DMS79 (cell line): ENCODE measurements around the gene HOXA6.

Experiments used
- DNase-seq: peaks from one replicate; lab custom pipeline; 2025; lab: John Stamatoyannopoulos, UW

The HOXA6 gene

DNA sequence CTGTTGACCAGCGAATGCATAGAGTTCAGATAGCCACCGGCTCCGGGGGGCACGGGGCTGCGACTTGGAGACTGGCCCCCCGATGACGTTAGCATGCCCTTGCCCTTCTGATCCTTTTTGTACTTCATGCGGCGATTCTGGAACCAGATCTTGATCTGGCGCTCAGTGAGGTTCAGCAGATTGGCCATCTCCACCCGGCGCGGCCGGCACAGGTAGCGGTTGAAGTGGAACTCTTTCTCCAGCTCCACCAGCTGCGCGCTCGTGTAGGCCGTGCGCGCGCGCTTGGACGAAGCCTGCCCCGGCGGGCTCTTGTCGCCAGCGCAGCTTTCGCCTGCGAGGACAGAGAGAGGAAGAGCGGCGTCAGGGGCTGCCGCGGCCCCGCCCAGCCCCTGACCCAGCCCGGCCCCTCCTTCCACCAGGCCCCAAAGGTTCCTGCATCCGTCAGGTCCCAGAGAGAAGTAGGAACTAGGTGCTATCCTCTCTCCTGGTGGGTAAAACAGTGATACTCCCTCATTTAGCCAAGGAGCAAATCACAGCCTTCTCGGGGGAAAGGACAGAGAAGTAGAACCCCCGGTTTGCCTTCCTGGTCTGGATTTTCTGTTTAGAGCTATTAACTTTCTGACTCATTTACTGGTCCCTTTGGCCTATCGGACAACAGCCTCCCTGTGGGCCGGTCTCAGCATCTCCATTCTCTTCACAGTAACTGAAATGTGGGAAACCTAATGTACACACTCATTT, 39.0 kb downstream of the HOXA6 start:
- DNase-seq, result no peak

DNA sequence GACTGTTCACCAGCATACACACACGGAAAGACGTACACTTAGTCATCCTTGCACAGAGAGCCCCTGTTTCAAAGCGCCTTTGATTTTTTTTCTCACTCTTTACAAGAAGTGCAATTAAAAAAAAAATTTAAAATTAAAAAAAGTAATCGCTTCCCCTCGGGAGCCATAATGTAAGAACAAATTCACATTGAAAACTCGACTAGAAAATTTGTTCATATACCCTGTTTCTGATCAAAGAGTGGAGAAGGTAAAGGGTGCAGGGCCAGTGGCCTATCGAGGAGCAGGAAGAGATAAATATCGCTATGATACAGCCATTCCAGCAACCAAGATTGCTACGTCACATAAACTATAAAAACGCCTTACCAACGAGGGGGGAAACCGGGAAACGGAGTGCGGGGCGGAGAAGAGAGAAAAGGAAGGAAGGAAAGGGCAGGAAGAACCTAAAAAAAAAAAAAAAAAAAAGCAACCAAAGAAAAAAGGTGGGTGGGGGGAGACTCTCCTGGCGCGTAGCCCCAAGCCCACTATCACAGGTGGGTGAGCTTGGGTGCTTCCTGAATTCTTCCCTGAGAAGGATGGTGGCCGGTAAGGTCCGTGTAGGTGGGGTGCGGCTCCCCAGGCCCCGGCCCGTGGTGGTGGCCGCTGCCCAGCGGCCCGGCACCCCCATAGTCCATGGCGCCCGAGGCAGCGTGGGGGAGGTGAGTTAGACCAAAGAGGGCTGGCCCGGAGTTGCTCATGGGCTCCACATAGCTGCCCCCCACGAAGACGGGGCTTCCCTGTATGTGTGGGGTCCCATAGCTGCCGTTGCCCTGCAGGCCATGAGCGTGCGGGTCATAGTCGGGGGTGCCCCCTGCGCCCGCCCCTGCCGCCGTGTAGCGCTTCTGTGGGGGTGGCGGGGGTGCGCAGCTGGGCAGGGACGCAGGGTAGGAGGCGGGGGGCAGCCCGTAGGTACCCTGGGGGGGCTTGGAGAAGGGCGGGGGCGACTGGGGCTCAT, 39.9 kb downstream of the HOXA6 start:
- DNase-seq, result no peak

DNA sequence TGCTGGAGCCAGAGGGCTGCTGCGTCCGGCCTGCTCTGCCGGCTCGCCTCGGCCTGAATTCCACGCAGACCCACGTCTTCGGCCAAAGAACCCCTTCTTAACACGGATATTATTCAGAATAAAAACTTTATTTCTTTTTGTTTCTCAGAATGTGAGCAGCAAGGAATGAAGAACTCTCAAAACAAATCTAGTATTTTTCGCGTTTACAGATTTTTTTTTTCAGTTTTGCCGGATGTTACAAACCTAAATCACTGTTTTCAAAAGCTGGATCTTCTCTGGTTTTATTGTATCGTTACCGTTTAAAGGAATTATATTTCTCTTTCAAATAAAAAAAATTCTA, 40.7 kb downstream of the HOXA6 start:
- DNase-seq, result no peak

DNA sequence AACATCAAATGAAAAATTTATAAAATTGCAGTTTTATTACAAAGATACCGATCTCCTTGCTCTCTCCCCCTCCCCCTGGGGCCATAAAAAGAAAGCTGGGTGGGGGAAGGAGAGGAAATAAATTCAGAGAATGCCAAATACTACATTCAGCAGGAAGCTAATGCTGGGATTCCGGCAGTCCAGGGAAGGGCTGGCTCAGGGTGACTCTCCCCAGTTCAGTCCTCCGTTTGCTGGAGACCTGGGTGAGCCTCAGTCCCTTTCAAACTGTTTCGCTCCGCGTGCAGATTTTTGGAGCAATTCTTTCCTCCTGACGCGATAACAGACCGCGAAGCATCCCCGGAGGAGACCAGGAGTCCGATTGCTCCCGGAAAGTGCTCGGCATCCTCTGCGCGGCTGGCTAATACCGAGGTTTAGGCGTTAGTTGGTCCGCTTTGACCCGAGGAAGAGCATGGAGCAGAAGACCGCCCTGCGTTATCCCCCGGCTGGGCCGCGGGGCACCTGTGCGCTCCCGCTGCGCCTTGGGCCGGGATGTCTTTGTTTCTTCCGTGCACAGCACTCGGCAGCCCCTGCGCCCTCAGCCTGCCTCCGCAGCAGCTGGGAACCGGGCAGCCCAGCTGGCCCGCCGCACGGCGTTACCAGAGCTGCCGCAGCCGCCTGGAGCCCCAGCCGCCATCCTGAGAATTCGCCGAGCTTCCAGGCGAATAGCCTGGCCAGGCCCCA, 41.2 kb downstream of the HOXA6 start:
- DNase-seq, result no peak

DNA sequence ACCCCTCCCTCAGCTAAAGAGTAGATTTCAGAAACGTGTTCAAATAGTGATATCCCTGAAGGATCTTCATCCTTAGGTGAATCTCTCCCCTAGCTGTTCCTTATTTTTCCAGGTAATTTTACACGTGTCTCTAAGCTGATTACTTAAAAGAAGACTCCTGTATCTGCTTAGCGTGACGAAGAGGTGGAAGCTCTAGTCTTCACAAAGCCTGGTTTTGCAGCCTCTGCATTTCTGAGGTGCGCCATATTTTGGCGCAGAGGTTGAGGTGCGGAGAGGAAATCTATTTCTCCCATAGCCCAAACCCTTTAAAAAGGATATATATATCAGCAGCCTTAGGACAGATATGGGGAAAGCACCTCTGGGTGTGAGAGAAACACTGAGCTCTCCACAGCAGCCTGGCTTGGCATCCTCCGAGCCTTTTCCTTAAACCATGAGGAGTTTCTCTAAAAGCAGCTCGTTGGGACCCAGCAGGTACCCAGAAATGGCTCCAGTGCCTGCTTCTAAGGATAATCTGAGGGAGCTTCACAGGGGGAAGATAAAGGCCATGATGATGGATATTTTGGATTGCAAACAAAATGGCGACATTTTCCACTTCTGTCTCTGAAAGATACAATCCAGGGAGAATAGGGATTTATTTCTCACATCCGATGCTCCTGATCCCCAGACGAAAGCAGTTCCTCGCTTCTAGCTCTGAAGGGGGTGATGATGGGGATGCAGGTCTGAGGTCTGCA, 42.1 kb downstream of the HOXA6 start:
- no peak for DNase-seq

DNA sequence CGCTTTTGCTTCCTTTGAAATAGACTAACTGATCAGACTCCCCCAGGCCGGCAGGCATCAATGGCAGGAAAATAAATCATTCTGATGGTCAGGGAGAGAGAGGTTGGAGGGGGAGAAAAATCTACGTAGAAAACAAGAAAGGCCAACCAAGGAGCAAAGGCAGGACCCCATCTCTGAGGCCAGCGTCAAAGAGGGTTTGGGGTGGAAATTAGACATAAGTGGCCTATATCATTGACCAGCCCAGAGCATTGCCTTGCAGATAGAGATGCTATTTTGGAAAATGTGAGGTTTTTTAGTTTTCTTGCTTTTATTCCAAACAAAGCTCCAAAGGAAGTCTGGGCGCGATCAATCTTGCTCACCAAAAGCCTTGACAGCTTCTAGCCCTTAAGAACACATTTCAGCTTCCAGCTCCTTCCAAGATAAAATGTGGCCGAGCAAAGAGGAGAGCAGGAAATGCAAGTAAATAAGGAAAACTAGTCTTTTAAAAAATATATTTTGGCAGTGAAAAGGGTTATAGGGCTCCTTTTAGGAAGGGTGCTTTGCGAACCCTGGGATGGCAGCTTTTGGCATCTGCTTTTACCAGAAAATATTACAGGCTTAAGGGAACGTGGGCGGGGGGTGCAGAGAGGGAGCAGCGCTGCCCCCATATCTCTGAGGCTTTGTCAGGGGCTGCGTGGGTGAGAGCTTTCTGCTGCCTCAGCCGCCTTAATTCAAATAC, 43.1 kb downstream of the HOXA6 start:
- no peak for DNase-seq

DNA sequence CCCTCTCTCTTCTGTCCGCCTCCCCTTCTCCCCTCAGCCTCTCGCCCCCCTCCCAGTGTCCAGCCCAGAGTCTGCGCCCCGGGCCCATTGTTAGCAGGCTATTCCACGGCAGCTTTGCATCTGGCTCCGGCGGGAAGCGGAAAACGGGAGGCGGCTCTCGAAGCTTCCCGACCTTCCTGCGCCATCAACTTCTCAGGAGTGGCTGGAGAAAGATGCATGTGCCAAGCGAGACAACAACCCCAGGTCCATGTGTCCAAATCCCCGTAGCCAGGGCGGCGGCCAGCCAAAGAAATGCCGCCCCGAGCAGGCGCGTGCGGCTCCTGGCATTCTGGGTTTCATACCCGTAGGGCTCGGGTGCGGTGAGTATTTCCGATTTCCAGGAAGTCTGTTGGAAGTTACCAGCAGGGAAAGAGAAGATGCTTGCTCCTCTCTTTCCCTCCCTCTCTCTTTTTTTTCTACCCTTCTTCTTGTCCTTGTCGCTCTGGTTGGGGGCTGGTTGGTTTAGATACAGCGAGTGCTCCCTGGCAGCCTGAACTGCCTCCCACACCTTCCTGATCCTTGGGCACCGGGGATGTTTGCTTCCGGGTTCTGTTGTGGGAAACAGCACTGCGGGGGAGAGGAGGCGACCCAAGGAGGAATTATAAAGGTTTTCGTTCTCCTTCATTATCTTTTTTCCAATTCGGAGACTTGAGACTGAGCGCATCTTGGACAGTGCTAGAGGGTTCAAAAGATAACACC, 43.9 kb downstream of the HOXA6 start:
- no peak for DNase-seq

DNA sequence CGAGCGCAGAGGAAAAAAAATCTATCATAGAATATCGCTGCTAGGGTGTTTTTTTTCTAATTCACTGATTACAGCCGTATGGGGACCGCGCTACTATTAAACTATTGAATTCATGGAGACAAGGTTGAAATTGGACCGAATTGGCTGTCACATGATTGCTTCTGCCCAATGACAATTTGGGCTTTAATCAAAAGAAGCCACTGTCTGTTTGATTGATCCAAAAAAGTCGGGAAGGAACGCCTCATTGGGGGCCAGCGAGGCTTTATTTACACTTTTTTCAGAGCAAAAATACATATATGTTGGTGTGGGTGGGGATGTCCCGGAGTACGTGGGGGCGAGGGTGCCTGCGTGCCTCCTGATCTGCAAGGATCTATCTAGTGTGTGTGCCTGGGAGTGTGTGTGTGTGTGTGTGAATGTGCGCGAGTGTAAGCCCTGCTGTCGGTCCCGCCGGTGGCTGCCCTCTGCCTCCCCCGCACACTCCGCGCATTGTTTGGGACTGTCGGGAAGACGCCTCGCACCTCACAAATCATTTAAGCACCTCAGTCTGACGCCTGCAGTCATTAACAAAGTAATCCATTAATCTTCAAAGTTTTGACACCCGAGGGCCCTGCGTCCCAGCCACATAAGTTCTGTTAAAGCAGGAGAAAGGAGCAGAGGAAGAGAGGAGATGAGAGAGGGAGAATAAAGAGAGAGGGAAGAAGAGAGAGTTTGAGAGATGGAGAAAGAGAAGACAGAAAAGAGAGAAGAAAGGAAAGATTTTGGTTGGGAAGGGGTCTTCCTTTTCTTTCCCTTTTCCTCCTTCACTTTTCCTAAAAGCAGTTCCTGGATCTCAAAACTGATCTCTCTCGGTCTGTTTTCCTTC, 44.8 kb downstream of the HOXA6 start, which contains the start of gene HOXA2:
Gene HOXA2, minus strand, starts transcription at position 103 of the 862 bp plus-strand sequence. CDS start 183 bp downstream, outside the sequence.
- DNase-seq, result no peak

DNA sequence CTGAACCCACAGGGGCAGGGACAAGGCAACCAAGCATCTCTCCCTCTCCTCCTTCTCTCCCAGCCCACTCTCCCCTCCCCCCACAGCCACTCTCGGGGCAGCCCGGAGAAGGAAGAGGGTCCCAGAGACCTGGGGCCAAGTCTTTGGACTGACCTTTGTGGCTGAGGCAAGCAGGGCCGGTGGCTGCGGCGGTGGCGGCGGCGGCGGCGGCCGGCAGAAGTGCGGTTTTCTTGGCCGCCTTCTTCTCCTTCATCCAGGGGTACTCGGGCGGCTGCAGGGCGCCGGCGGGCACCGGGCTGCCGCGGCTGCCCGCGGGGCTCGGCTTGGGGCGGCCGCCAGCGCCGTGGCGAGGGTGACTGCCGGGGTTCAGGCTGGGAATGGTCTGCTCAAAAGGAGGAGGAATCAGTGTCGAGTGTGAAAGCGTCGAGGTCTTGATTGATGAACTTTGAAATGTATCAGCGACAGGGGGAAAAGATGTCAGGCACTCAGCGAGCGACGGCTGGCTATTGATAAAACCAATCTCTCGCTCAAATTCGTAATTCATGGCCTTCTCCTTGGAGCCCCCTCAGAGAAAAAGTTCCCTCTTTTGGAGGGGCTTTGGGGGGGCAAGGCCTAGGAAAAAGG, 45.5 kb downstream of the HOXA6 start:
- no peak for DNase-seq

DNA sequence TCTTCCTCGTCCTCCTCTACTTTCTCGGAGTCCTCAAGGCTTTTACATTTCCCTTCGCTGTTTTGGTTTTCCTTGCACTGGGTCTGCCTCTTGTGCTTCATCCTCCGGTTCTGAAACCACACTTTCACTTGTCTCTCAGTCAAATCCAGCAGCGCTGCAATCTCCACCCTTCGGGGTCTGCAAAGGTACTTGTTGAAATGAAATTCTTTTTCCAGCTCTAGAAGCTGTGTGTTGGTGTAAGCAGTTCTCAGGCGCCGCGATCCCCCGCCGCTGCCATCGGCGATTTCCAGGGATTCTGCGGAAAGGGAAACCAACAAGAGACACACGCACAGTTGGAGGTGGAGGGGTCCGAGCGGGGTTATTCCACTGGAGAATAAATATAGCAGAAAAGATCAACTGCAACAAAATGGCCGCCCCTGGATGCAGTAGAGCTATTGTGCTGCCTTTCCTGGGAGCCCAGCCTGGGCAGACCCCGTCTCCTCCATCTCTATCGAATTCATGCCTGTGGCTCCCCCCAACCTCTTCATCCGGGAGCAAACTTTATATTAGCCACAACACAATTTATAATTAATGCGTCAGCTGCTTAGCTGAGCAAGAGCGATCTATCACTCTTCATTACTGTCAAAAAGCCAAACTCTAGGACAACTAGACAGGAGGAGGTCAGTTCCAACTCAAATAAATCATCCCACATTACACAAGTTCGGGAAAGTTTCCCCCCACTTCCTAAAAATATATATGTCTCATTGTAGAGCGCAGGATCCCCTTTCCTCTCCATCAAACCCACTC, 46.2 kb downstream of the HOXA6 start:
- no peak for DNase-seq

DNA sequence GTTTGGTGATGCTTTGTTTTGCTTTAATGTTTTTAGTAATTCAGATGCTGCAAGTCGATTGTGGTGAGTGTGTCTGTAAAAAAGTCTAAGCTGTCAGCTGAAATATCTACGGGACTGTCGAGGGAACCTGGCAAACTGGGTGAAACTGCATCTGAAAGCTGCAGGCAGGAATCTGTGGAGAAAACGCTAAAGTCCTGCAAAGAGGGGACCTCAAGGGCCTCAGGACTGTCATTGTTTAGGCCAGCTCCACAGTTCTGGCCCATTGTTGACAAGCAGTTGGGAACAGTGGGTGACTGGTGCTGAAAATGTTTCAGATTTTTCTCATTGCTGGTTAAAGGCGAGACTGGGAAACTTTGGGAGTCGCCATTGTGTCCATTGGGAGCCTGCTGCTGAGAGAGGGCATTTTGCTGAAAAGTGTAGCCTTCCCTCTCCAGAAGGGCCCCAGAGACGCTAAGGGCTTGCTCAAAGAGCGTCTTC, 46.8 kb downstream of the HOXA6 start:
- DNase-seq, result no peak

DNA sequence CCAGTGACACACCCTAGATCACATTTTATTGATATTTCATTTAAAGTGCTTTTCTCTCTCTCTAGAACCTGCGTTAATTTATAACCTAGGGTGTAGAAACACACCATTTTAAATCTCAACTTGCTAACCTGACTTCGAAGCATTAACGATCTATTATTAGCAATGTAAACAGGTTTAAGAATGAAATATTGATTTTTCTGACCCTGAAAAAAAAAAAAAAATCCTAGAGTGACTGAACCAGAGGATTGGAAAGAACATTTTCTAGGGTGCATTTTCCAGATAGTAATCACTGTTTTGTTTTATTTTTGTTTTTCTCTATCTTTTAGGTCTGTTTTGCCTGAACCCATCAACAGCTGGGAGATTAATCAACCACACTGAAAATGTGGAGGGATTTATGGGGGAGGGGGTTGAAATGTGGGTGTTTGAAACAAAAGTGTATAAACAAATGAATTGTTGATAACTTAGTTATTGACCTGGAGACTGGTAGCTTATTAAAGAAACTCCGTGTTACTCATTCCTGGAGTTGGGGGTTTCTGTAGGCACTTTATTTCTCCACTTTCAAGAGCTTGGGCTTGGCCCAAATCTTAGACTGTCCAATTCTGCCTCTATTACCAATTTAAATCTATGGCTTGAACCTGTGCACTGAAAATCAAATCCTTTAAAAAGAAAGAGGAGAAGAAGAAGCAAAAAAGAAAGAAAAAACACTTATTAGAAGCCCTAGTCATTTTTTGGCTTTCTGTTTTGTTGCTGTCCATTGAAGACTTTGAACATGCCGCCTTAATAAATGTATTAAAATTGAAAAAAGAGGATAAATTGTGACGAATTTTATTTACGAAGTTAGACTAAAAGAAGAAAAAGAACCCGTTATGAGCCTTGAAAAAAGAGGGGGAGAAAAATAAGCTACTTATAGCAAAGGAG, 47.9 kb downstream of the HOXA6 start:
- no peak for DNase-seq

DNA sequence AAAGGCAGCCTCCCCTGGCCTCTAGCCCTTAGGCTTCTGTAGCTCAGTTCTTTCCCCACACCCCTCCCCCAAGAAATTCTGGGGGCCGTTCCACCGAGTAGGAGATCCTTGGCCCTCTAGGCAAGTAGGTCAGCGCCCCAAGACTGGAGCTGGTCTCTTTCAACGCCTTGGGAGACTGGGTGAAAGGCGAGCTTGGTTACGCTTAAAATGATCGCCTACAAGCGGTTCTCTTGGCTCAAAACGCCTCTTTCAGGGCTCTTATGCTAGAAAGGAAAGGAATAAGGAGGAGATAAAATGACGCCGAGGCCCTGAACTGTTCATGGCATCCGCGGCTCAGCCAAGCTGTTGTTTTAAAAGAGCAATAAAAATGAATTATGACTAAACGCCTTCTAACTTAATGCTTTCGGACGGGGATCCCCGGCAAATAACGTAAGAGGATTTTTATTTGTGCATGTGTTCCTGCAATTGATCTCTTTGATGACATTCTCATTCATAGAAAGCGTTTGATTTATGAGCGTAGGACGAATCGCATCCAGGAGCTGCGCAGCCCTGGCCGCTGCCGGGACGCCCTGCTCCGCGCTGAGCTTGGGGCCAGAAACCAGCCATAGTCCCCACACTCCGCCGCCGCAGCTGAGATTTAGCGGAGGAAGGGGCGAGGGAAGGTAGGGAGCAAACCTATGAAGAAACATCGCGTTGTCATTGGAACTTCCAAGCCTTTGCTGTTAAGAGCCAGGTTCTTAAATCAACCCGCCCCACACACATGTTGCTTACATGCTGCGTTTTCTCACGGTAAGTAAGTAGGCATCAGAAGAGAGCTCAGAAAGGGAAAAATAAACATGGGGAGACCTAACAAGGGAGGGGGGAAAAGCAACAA, 48.8 kb downstream of the HOXA6 start:
- DNase-seq, result peak; percentile 42

DNA sequence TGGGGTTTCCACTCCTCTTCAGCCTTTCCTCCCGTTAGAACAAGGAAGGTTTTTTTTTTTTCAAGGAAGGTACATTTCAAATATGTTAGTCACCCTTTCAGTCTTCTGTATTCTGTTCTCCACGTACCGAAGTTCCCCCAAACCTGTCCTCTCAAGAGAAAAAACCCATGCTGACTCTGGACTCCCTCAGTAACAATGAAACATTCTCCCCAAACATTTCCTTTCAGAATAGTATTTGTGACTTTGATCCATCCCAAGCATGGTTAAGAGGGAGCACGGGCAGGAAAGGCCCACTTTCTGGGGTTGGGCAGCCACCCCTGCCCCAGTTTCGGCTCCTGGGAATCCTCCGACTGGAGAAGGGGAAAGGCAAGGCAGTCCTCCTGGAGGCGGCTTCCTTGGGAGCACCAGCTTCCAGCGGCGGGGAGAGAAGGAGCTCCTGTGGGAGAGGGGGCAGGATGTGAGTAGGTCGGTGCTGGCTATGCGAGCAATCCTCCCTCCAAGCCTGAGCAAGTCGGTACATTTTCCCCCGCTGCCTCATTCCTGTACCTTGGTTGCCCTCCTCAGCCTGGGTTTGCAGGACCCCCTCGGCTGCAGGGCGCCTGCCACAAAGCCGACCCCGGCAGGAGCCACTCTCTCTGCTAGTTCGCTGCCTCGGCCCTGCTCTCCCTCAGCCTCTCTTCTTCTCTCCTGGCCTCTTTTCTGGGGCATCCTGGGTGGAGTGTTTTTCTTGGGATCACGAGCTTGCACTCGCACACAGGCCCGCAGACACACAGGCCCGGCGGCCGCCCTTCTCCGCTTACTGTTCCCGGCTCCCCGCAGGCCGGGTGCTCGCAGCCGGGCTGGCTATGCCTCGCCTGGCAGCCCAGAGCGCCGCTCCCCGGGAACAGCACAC, 49.6 kb downstream of the HOXA6 start:
- no peak for DNase-seq
